Measurements from ENCODE around the gene UBQLN4. TPM values are rescaled to one million over a fixed set of nuclear protein-coding genes. Genes with fewer than 3 reads are reported as not detected.
A peak's percentile ranks its signal among the peaks of the same experiment; 100 is the strongest.

The UBQLN4 gene
- total RNA-seq, 4 donors from 2014 or later = 16.2 to 24.5 (median 18.6) TPM

- no peak for ATAC-seq (ENCODE audit: low FRiP score)
- TF ChIP-seq CTCF (IDR thresholded peaks at IDR 0.05) = no peak
- no peak for DNase-seq (ENCODE audit: low spot score)
Observed at GRCh38 chr1:155990005-155990739, 63.4 kb downstream of the UBQLN4 start.

- TF ChIP-seq CTCF (IDR thresholded peaks at IDR 0.05) = peak in 2 of 3 donors; percentile 62 to 96
- DNase-seq (ENCODE audit: low spot score) = peak; percentile 48
- ATAC-seq (ENCODE audit: low FRiP score) = peak; percentile 93
Observed at GRCh38 chr1:155989242-155990004, 64.2 kb downstream of the UBQLN4 start.

Other genes with a start within 250 kb of the UBQLN4 start
- gene GON4L, start 196.6 kb downstream of the UBQLN4 start, total RNA-seq = 10 to 100 TPM; 21.5 to 52.0 (median 37.9) TPM
- 10 to 100 TPM in 1 of 4 donors, 1 to 10 TPM in 3; 4.2 to 11.2 (median 6.2) TPM for gene SYT11, start 194.2 kb downstream of the UBQLN4 start, total RNA-seq
- 10 to 100 TPM; 27.1 to 38.5 (median 32.9) TPM for gene RIT1, start 142.4 kb downstream of the UBQLN4 start, total RNA-seq
- gene KHDC4, start 119.4 kb downstream of the UBQLN4 start, total RNA-seq = 10 to 100 TPM; 28.8 to 54.2 (median 42.7) TPM
- gene RXFP4, start 112.2 kb downstream of the UBQLN4 start, total RNA-seq = not detected
- 100 to 1,000 TPM in 2 of 4 donors, 10 to 100 TPM in 2; 89.5 to 151 (median 98.6) TPM for gene ARHGEF2, start 75.3 kb downstream of the UBQLN4 start, total RNA-seq
- gene SSR2, start 32.8 kb downstream of the UBQLN4 start, total RNA-seq = 100 to 1,000 TPM; 197 to 397 (median 308) TPM
- gene LAMTOR2, start 984 bp upstream of the UBQLN4 start, total RNA-seq = 10 to 100 TPM; 45.8 to 74.3 (median 65.0) TPM
- gene RAB25, start 7.4 kb upstream of the UBQLN4 start, total RNA-seq = under 1 TPM in 1 of 4 donors, not detected in 3; 0.84 TPM
- under 1 TPM; 0.56 to 0.96 (median 0.66) TPM for gene MEX3A, start 28.7 kb upstream of the UBQLN4 start, total RNA-seq
- gene LMNA, start 60.9 kb upstream of the UBQLN4 start, total RNA-seq = 1,000 to 10,000 TPM in 1 of 4 donors, 100 to 1,000 TPM in 3; 288 to 1,820 (median 589) TPM
- 10 to 100 TPM in 3 of 4 donors, 1 to 10 TPM in 1; 4.1 to 99.1 (median 24.6) TPM for gene SEMA4A, start 99.8 kb upstream of the UBQLN4 start, total RNA-seq
- gene SLC25A44, start 140.3 kb upstream of the UBQLN4 start, total RNA-seq = 10 to 100 TPM; 19.1 to 89.8 (median 36.3) TPM
- 10 to 100 TPM; 34.0 to 74.8 (median 49.5) TPM for gene PMF1, start 159.2 kb upstream of the UBQLN4 start, total RNA-seq
- gene BGLAP, start 188.4 kb upstream of the UBQLN4 start, total RNA-seq = 1 to 10 TPM in 1 of 4 donors, under 1 TPM in 1, not detected in 2; 0.82 to 5.0 TPM
- 1 to 10 TPM in 3 of 4 donors, under 1 TPM in 1; 0.74 to 3.4 (median 1.6) TPM for gene PAQR6, start 194.3 kb upstream of the UBQLN4 start, total RNA-seq
- 10 to 100 TPM; 51.0 to 81.2 (median 53.2) TPM for gene SMG5, start 229.0 kb upstream of the UBQLN4 start, total RNA-seq
- gene TMEM79, start 230.5 kb upstream of the UBQLN4 start, total RNA-seq = 1 to 10 TPM; 1.3 to 4.3 (median 1.4) TPM
- gene GLMP, start 241.9 kb upstream of the UBQLN4 start, total RNA-seq = 10 to 100 TPM; 44.0 to 71.1 (median 55.9) TPM
- gene VHLL, start 245.5 kb upstream of the UBQLN4 start, total RNA-seq = not detected

All from omental fat pad (tissue), 4 donors.